NCI-H526 (cell line): ENCODE results near the gene INTS11.
"Not testable (repeated sequence)": the region's sequence is repeated elsewhere in the genome, so short reads cannot be mapped to it uniquely, and the experiment has no call there.

Experiments used
- DNase-seq, 2 experiments: peaks; one replicate each; lab custom pipeline; 2025; lab: John Stamatoyannopoulos, UW

INTS11 gene

GRCh38 chr1:1329304-1330210 lies 5.1 kb upstream of the INTS11 start:
- no peak for DNase-seq

GRCh38 chr1:1328254-1328653 lies 3.8 kb upstream of the INTS11 start:
- DNase-seq, result no peak

GRCh38 chr1:1327291-1327690 lies 2.8 kb upstream of the INTS11 start:
- DNase-seq, result no peak

- no peak for DNase-seq
Measured at GRCh38 chr1:1326075-1326605, 1.7 kb upstream of the INTS11 start.

- no peak for DNase-seq
Measured at GRCh38 chr1:1325288-1326074, 1.0 kb upstream of the INTS11 start.

GRCh38 chr1:1324084-1324523 lies 356 bp downstream of the INTS11 start:
- DNase-seq, result no peak

- no peak for DNase-seq
Measured at GRCh38 chr1:1322952-1323351, 1.5 kb downstream of the INTS11 start.

GRCh38 chr1:1322418-1322817 lies 2.0 kb downstream of the INTS11 start:
- DNase-seq, result no peak

GRCh38 chr1:1321477-1321876 lies 3.0 kb downstream of the INTS11 start:
- no peak for DNase-seq

GRCh38 chr1:1320666-1321448 lies 3.6 kb downstream of the INTS11 start:
- DNase-seq, result no peak

GRCh38 chr1:1319646-1319941 lies 4.9 kb downstream of the INTS11 start:
- no peak for DNase-seq

GRCh38 chr1:1318777-1319645 lies 5.4 kb downstream of the INTS11 start:
- DNase-seq, result no peak

GRCh38 chr1:1318131-1318652 lies 6.3 kb downstream of the INTS11 start:
- no peak for DNase-seq

- no peak for DNase-seq
Measured at GRCh38 chr1:1317420-1317819, 7.0 kb downstream of the INTS11 start.

- not testable (repeated sequence) for DNase-seq
Measured at GRCh38 chr1:1316199-1316598, 8.3 kb downstream of the INTS11 start.

GRCh38 chr1:1315435-1315954 lies 9.0 kb downstream of the INTS11 start:
- no peak for DNase-seq

- no peak for DNase-seq
Measured at GRCh38 chr1:1314678-1315335, 9.7 kb downstream of the INTS11 start.

- DNase-seq, result no peak
Measured at GRCh38 chr1:1314237-1314586, 10.2 kb downstream of the INTS11 start.

GRCh38 chr1:1313500-1314236 lies 10.8 kb downstream of the INTS11 start:
- no peak for DNase-seq
